Bladder microvascular endothelial cell (primary cell): ENCODE measurements around the gene CLC. TPM values are rescaled to one million over a fixed set of nuclear protein-coding genes. Genes with fewer than 3 reads are reported as not detected.

ENCODE experiments used
- total RNA-seq: library from RNA; depleted of rRNA; stranded (reverse); fragments of >200 nt; gene quantifications from 2 replicates; pipeline ENCODE4 v1.2.3, GENCODE V29; 2014

The CLC gene
- not detected in 2 replicates for total RNA-seq

GRCh38 chr19:39737891-39738290 lies at the start of gene CLC:
Gene CLC (minus strand): TSS chr19:39738029. CDS start chr19:39737952, 77 bp downstream.

GRCh38 chr19:39778763-39779162 lies 40.9 kb upstream of the CLC start, which contains the start of gene LEUTX:
Gene LEUTX (plus strand): TSS chr19:39778854. CDS start chr19:39778921, 67 bp downstream.

GRCh38 chr19:39704181-39705044 lies 33.4 kb downstream of the CLC start, which contains the start of gene LGALS14:
Gene LGALS14 (plus strand): TSS chr19:39704481. CDS start chr19:39704529, 48 bp downstream.

Other genes starting within 250 kb of the CLC start
- 0.19 and 0.32 TPM in 2 replicates for gene DLL3, start 239.1 kb downstream of the CLC start, total RNA-seq
- not detected in 2 replicates for gene SELENOV, start 222.9 kb downstream of the CLC start, total RNA-seq
- 2.5 and 3.4 TPM in 2 replicates for gene EID2B, start 205.2 kb downstream of the CLC start, total RNA-seq
- gene EID2, start 197.9 kb downstream of the CLC start, total RNA-seq: 12.5 and 12.9 TPM in 2 replicates
- gene LGALS13, start 135.5 kb downstream of the CLC start, total RNA-seq: not detected in 2 replicates
- not detected in 2 replicates for gene LGALS16, start 82.1 kb downstream of the CLC start, total RNA-seq
- not detected in 2 replicates for gene LGALS14, start 33.5 kb downstream of the CLC start, total RNA-seq
- not detected in 2 replicates for gene LEUTX, start 40.8 kb upstream of the CLC start, total RNA-seq
- 10.0 and 22.5 TPM in 2 replicates for gene DYRK1B, start 96.1 kb upstream of the CLC start, total RNA-seq
- 196 and 244 TPM in 2 replicates for gene FBL, start 108.3 kb upstream of the CLC start, total RNA-seq
- under 0.01 and 0.06 TPM in 2 replicates for gene FCGBP, start 196.6 kb upstream of the CLC start, total RNA-seq
- gene PSMC4, start 233.1 kb upstream of the CLC start, total RNA-seq: 69.1 and 116 TPM in 2 replicates